ENCODE results near the gene PLPP3. TPM values are rescaled to one million over a fixed set of nuclear protein-coding genes. Genes with fewer than 3 reads are reported as not detected.

Gene PLPP3
- total RNA-seq, 1 experiment from 2014 or later: 17.5 TPM

- Histone ChIP-seq H3K27me3 (replicated peaks) (no peaks in the 10 kb centered on the region), H3K27ac (no peak overlapping the region), H3K9me3 (replicated peaks) (no peaks in the 10 kb centered on the region), H3K4me1 (replicated peaks) (no peaks in the 10 kb centered on the region), H3K4me3 (no peak overlapping the region), H3K36me3 (peaks cover 49% of the 10 kb centered on the region)
- no peak for DNase-seq (ENCODE audit: low read depth in 1 of 2, low spot score in 2 of 2)
Measured at GRCh38 chr1:56501888-56502287, 77.5 kb downstream of the PLPP3 start.

GRCh38 chr1:56501426-56501825, 77.9 kb downstream of the PLPP3 start:
- no peak overlapping the region for H3K4me3 ChIP-seq
- no peak for DNase-seq (ENCODE audit: low read depth in 1 of 2, low spot score in 2 of 2)
- no peaks in the 10 kb centered on the region for H3K4me1 ChIP-seq (replicated peaks)
- no peaks in the 10 kb centered on the region for H3K9me3 ChIP-seq (replicated peaks)
- no peak overlapping the region for H3K27ac ChIP-seq
- H3K27me3 ChIP-seq (replicated peaks): no peaks in the 10 kb centered on the region
- H3K36me3 ChIP-seq: peaks cover 49% of the 10 kb centered on the region

- Histone ChIP-seq H3K4me3 (no peak overlapping the region), H3K9me3 (replicated peaks) (no peaks in the 10 kb centered on the region), H3K36me3 (peaks cover 36% of the 10 kb centered on the region), H3K4me1 (replicated peaks) (no peaks in the 10 kb centered on the region), H3K27me3 (replicated peaks) (no peaks in the 10 kb centered on the region), H3K27ac (no peak overlapping the region)
- DNase-seq (ENCODE audit: low read depth in 1 of 2, low spot score in 2 of 2): no peak
Measured at GRCh38 chr1:56496821-56497772, 82.3 kb downstream of the PLPP3 start.

- no peak for DNase-seq (ENCODE audit: low read depth in 1 of 2, low spot score in 2 of 2)
- Histone ChIP-seq H3K27me3 (replicated peaks) (no peaks in the 10 kb centered on the region), H3K4me1 (replicated peaks) (no peaks in the 10 kb centered on the region), H3K4me3 (no peak overlapping the region), H3K9me3 (replicated peaks) (no peaks in the 10 kb centered on the region), H3K36me3 (peaks cover 34% of the 10 kb centered on the region), H3K27ac (no peak overlapping the region)
Measured at GRCh38 chr1:56496158-56496557, 83.2 kb downstream of the PLPP3 start.

GRCh38 chr1:56495538-56495937, 83.8 kb downstream of the PLPP3 start:
- Histone ChIP-seq H3K27ac (no peak overlapping the region), H3K4me3 (no peak overlapping the region), H3K27me3 (replicated peaks) (no peaks in the 10 kb centered on the region), H3K4me1 (replicated peaks) (no peaks in the 10 kb centered on the region), H3K9me3 (replicated peaks) (no peaks in the 10 kb centered on the region), H3K36me3 (peaks cover 34% of the 10 kb centered on the region)
- DNase-seq (ENCODE audit: low read depth in 1 of 2, low spot score in 2 of 2): no peak

GRCh38 chr1:56494306-56494705, 85.1 kb downstream of the PLPP3 start:
- no peaks in the 10 kb centered on the region for H3K27me3 ChIP-seq (replicated peaks)
- DNase-seq (ENCODE audit: low read depth in 1 of 2, low spot score in 2 of 2): no peak
- H3K9me3 ChIP-seq (replicated peaks): no peaks in the 10 kb centered on the region
- no peaks in the 10 kb centered on the region for H3K4me1 ChIP-seq (replicated peaks)
- H3K4me3 ChIP-seq: no peak overlapping the region
- peaks cover 34% of the 10 kb centered on the region for H3K36me3 ChIP-seq
- no peak overlapping the region for H3K27ac ChIP-seq

GRCh38 chr1:56493826-56494225, 85.5 kb downstream of the PLPP3 start:
- H3K4me3 ChIP-seq: no peak overlapping the region
- H3K27me3 ChIP-seq (replicated peaks): no peaks in the 10 kb centered on the region
- H3K36me3 ChIP-seq: peaks cover 34% of the 10 kb centered on the region
- no peaks in the 10 kb centered on the region for H3K9me3 ChIP-seq (replicated peaks)
- H3K27ac ChIP-seq: no peak overlapping the region
- H3K4me1 ChIP-seq (replicated peaks): no peaks in the 10 kb centered on the region
- no peak for DNase-seq (ENCODE audit: low read depth in 1 of 2, low spot score in 2 of 2)

GRCh38 chr1:56491441-56491840, 87.9 kb downstream of the PLPP3 start:
- Histone ChIP-seq H3K27ac (no peak overlapping the region), H3K36me3 (peaks cover 23% of the 10 kb centered on the region), H3K9me3 (replicated peaks) (no peaks in the 10 kb centered on the region), H3K4me1 (replicated peaks) (no peaks in the 10 kb centered on the region), H3K27me3 (replicated peaks) (no peaks in the 10 kb centered on the region), H3K4me3 (no peak overlapping the region)
- DNase-seq (ENCODE audit: low read depth in 1 of 2, low spot score in 2 of 2): no peak

GRCh38 chr1:56490619-56491018, 88.7 kb downstream of the PLPP3 start:
- Histone ChIP-seq H3K36me3 (peaks cover 15% of the 10 kb centered on the region), H3K27me3 (replicated peaks) (no peaks in the 10 kb centered on the region), H3K9me3 (replicated peaks) (no peaks in the 10 kb centered on the region), H3K4me3 (no peak overlapping the region), H3K27ac (no peak overlapping the region), H3K4me1 (replicated peaks) (no peaks in the 10 kb centered on the region)
- no peak for DNase-seq (ENCODE audit: low read depth in 1 of 2, low spot score in 2 of 2)

GRCh38 chr1:56489695-56490094, 89.7 kb downstream of the PLPP3 start:
- Histone ChIP-seq H3K36me3 (peaks cover 9% of the 10 kb centered on the region), H3K27me3 (replicated peaks) (no peaks in the 10 kb centered on the region), H3K27ac (no peak overlapping the region), H3K9me3 (replicated peaks) (no peaks in the 10 kb centered on the region), H3K4me3 (no peak overlapping the region), H3K4me1 (replicated peaks) (peaks cover 5% of the 10 kb centered on the region)
- DNase-seq (ENCODE audit: low read depth in 1 of 2, low spot score in 2 of 2): no peak

- Histone ChIP-seq H3K27me3 (replicated peaks) (no peaks in the 10 kb centered on the region), H3K9me3 (replicated peaks) (no peaks in the 10 kb centered on the region), H3K27ac (no peak overlapping the region), H3K4me3 (no peak overlapping the region), H3K36me3 (no peaks in the 10 kb centered on the region), H3K4me1 (replicated peaks) (peaks cover 5% of the 10 kb centered on the region)
- no peak for DNase-seq (ENCODE audit: low read depth in 1 of 2, low spot score in 2 of 2)
Measured at GRCh38 chr1:56484695-56485094, 94.7 kb downstream of the PLPP3 start.

GRCh38 chr1:56483104-56483503, 96.3 kb downstream of the PLPP3 start:
- H3K4me1 ChIP-seq (replicated peaks): peaks cover 5% of the 10 kb centered on the region
- H3K27me3 ChIP-seq (replicated peaks): no peaks in the 10 kb centered on the region
- H3K9me3 ChIP-seq (replicated peaks): no peaks in the 10 kb centered on the region
- no peak overlapping the region for H3K27ac ChIP-seq
- H3K36me3 ChIP-seq: no peaks in the 10 kb centered on the region
- no peak for DNase-seq (ENCODE audit: low read depth in 1 of 2, low spot score in 2 of 2)
- H3K4me3 ChIP-seq: no peak overlapping the region

- H3K27ac ChIP-seq: no peak overlapping the region
- no peaks in the 10 kb centered on the region for H3K27me3 ChIP-seq (replicated peaks)
- no peaks in the 10 kb centered on the region for H3K9me3 ChIP-seq (replicated peaks)
- H3K4me3 ChIP-seq: no peak overlapping the region
- H3K4me1 ChIP-seq (replicated peaks): peaks cover 8% of the 10 kb centered on the region
- DNase-seq (ENCODE audit: low read depth in 1 of 2, low spot score in 2 of 2): no peak
- H3K36me3 ChIP-seq: no peaks in the 10 kb centered on the region
Measured at GRCh38 chr1:56482486-56482885, 96.9 kb downstream of the PLPP3 start.

- no peak for DNase-seq (ENCODE audit: low read depth in 1 of 2, low spot score in 2 of 2)
- no peak overlapping the region for H3K27ac ChIP-seq
Measured at GRCh38 chr1:56481140-56481694, 98.1 kb downstream of the PLPP3 start.

More at GRCh38 chr1:56481140-56481694, 98.1 kb downstream of the PLPP3 start:
- Histone ChIP-seq H3K27me3 (replicated peaks) (no peaks in the 10 kb centered on the region), H3K4me3 (no peak overlapping the region), H3K36me3 (no peaks in the 10 kb centered on the region), H3K4me1 (replicated peaks) (peaks cover 21% of the 10 kb centered on the region), H3K9me3 (replicated peaks) (no peaks in the 10 kb centered on the region)

Data from SJSA1 (cell line).